ENCODE data around the gene PALMD. TPM values are rescaled to one million over a fixed set of nuclear protein-coding genes. Genes with fewer than 3 reads are reported as not detected.

PALMD gene
- polyA plus RNA-seq, 3 donors, result not detected

GRCh38 chr1:99677416-99677815, 31.5 kb downstream of the PALMD start:
- H3K9me3 Mint-ChIP-seq, result peaks cover 0 to 4% (median 0%) of the 10 kb centered on the region in 7 donors
- no peak overlapping the region for H3K4me3 ChIP-seq (replicated peaks in 1 of 3; ENCODE audit: low read depth in 2 of 3, low read length in 3 of 3)
- no peak for TF ChIP-seq CTCF (IDR thresholded peaks at IDR 0.05)
- no peaks in the 10 kb centered on the region for H3K9me3 ChIP-seq (replicated peaks in 1 of 2; ENCODE audit: control insufficient read depth in 1 of 2, insufficient read depth in 1 of 2, low read length in 2 of 2)
- intact Hi-C loops (cut with micrococcal nuclease), result no loop called here
- H2AFZ ChIP-seq (ENCODE audit: insufficient read depth, low read depth, low read length, poor library complexity, severe bottlenecking), result no peak overlapping the region
- H3K27ac Mint-ChIP-seq, result no peak overlapping the region
- WGBS (ENCODE audit: insufficient coverage), result no CpG with 5 or more reads among the region's 2 CpGs
- H3K4me3 Mint-ChIP-seq, result no peak overlapping the region
- H3K36me3 ChIP-seq (replicated peaks in 1 of 2; ENCODE audit: control insufficient read depth in 1 of 2, insufficient read depth in 2 of 2, low read length in 2 of 2), result no peaks in the 10 kb centered on the region
- DNase-seq, result no peak
- H3K79me2 ChIP-seq (ENCODE audit: insufficient read depth, low read length), result no peaks in the 10 kb centered on the region
- no peaks in the 10 kb centered on the region for H3K4me1 Mint-ChIP-seq
- no peaks in the 10 kb centered on the region for H3K4me1 ChIP-seq (ENCODE audit: control insufficient read depth in 1 of 2, insufficient read depth in 2 of 2, low read length in 2 of 2)
- H3K4me2 ChIP-seq (replicated peaks; ENCODE audit: extremely low read depth, low read length, poor library complexity, severe bottlenecking), result no peak overlapping the region
- peaks cover 0 to 2% of the 10 kb centered on the region in 2 donors for H3K27me3 ChIP-seq (ENCODE audit: control insufficient read depth in 2 of 2, insufficient read depth in 2 of 2, low read length in 2 of 2)
- no peaks in the 10 kb centered on the region for H4K20me1 ChIP-seq (ENCODE audit: insufficient read depth, low read length)
- H3K27ac ChIP-seq (ENCODE audit: low read depth in 1 of 2, low read length in 2 of 2), result no peak overlapping the region
- H3K27me3 Mint-ChIP-seq (ENCODE audit: low read depth in 3 of 3), result peaks cover 0 to 2% (median 0%) of the 10 kb centered on the region in 3 donors
- H3K9ac ChIP-seq (ENCODE audit: insufficient read depth, low read length, poor library complexity, severe bottlenecking), result no peak overlapping the region
- no peaks in the 10 kb centered on the region for H3K36me3 Mint-ChIP-seq

DNA sequence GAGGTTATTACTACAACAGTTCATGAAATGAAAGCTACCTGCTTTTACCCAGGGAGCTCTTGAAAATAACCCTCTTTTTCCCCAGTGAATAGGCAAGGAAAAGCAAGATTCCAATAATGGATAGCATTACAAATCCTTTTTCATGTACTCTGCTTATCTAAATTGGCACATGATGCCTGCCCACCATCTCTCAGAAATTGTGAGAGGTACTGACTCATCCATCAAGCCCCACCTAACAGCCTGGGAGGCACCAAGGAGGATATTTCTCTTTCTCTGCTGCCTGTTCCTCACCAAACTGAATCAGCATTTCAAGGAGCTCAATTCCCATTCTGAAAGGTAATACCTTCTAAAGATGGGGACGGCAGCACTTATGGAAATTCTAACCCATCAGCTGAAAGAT, 34.4 kb downstream of the PALMD start:
- Histone ChIP-seq H3K36me3 (replicated peaks in 1 of 2; ENCODE audit: control insufficient read depth in 1 of 2, insufficient read depth in 2 of 2, low read length in 2 of 2) (no peaks in the 10 kb centered on the region), H3K4me3 (replicated peaks in 1 of 3; ENCODE audit: low read depth in 2 of 3, low read length in 3 of 3) (no peak overlapping the region), H3K4me2 (replicated peaks; ENCODE audit: extremely low read depth, low read length, poor library complexity, severe bottlenecking) (no peak overlapping the region), H2AFZ (ENCODE audit: insufficient read depth, low read depth, low read length, poor library complexity, severe bottlenecking) (no peak overlapping the region), H3K4me1 (ENCODE audit: control insufficient read depth in 1 of 2, insufficient read depth in 2 of 2, low read length in 2 of 2) (no peaks in the 10 kb centered on the region), H3K9me3 (replicated peaks in 1 of 2; ENCODE audit: control insufficient read depth in 1 of 2, insufficient read depth in 1 of 2, low read length in 2 of 2) (no peaks in the 10 kb centered on the region), H4K20me1 (ENCODE audit: insufficient read depth, low read length) (no peaks in the 10 kb centered on the region), H3K79me2 (ENCODE audit: insufficient read depth, low read length) (no peaks in the 10 kb centered on the region), H3K27ac (ENCODE audit: low read depth in 1 of 2, low read length in 2 of 2) (no peak overlapping the region), H3K27me3 (ENCODE audit: control insufficient read depth in 2 of 2, insufficient read depth in 2 of 2, low read length in 2 of 2) (no peaks in the 10 kb centered on the region), H3K9ac (ENCODE audit: insufficient read depth, low read length, poor library complexity, severe bottlenecking) (no peak overlapping the region)
- TF ChIP-seq CTCF (IDR thresholded peaks at IDR 0.05), result no peak
- H3K9me3 Mint-ChIP-seq, result peaks cover 0 to 4% (median 0%) of the 10 kb centered on the region in 7 donors
- intact Hi-C loops (cut with micrococcal nuclease), result no loop called here
- peaks cover 0 to 2% (median 0%) of the 10 kb centered on the region in 3 donors for H3K27me3 Mint-ChIP-seq (ENCODE audit: low read depth in 3 of 3)
- no peaks in the 10 kb centered on the region for H3K4me1 Mint-ChIP-seq
- no CpG with 5 or more reads among the region's 1 CpG for WGBS (ENCODE audit: insufficient coverage)
- no peak overlapping the region for H3K27ac Mint-ChIP-seq
- H3K4me3 Mint-ChIP-seq, result no peak overlapping the region
- H3K36me3 Mint-ChIP-seq, result no peaks in the 10 kb centered on the region
- no peak for DNase-seq
